Parathyroid adenoma (tissue), 2 donors: ENCODE measurements around the gene IL6.
"Not testable (repeated sequence)": the region's sequence is repeated elsewhere in the genome, so short reads cannot be mapped to it uniquely, and the experiment has no call there.

ENCODE experiments used
- H2AFZ ChIP-seq: fragments of 300-600 bp; sonication (generic); one replicate; pipeline ENCODE4 v1.7.0; 2017; ENCODE audit warnings: antibody characterized with exemption, mild to moderate bottlenecking
- H3K27ac ChIP-seq: fragments of 300-600 bp; sonication (generic); one replicate; pipeline ENCODE4 v1.7.0; 2017
- H3K27me3 ChIP-seq: fragments of 300-600 bp; sonication (generic); one replicate; pipeline ENCODE4 v1.7.0; 2017; ENCODE audit warnings: low read length; ENCODE audit not compliant: control insufficient read depth, insufficient read depth
- H3K36me3 ChIP-seq: fragments of 300-600 bp; sonication (generic); one replicate; pipeline ENCODE4 v1.7.0; 2017; ENCODE audit warnings: low read length; ENCODE audit not compliant: control insufficient read depth, insufficient read depth
- H3K4me1 ChIP-seq: fragments of 300-600 bp; sonication (generic); one replicate; pipeline ENCODE4 v1.7.0; 2017; ENCODE audit warnings: control low read depth
- H3K4me2 ChIP-seq: fragments of 300-600 bp; sonication (generic); one replicate; pipeline ENCODE4 v1.7.0; 2017; ENCODE audit warnings: low read length
- H3K4me3 ChIP-seq: fragments of 300-600 bp; sonication (generic); one replicate; pipeline ENCODE4 v1.7.0; 2017; ENCODE audit warnings: low read depth, low read length
- H3K79me2 ChIP-seq: fragments of 300-600 bp; sonication (generic); one replicate; pipeline ENCODE4 v1.7.0; 2017; ENCODE audit warnings: control low read depth
- H3K9ac ChIP-seq: fragments of 300-600 bp; sonication (generic); one replicate; pipeline ENCODE4 v1.7.0; 2017; ENCODE audit warnings: mild to moderate bottlenecking
- H3K9me3 ChIP-seq: fragments of 300-600 bp; sonication (generic); one replicate; pipeline ENCODE4 v1.7.0; 2017; ENCODE audit warnings: low read length; ENCODE audit not compliant: control insufficient read depth
- TF ChIP-seq, protein P1 (sequence below): fragments of 300-600 bp; sonication (generic); IDR thresholded peaks from one replicate; pipeline ENCODE4 v1.7.0; 2017; ENCODE audit warnings: antibody characterized with exemption, mild to moderate bottlenecking
- donor health status: primary hyperparathyroidism.

The IL6 gene

DNA sequence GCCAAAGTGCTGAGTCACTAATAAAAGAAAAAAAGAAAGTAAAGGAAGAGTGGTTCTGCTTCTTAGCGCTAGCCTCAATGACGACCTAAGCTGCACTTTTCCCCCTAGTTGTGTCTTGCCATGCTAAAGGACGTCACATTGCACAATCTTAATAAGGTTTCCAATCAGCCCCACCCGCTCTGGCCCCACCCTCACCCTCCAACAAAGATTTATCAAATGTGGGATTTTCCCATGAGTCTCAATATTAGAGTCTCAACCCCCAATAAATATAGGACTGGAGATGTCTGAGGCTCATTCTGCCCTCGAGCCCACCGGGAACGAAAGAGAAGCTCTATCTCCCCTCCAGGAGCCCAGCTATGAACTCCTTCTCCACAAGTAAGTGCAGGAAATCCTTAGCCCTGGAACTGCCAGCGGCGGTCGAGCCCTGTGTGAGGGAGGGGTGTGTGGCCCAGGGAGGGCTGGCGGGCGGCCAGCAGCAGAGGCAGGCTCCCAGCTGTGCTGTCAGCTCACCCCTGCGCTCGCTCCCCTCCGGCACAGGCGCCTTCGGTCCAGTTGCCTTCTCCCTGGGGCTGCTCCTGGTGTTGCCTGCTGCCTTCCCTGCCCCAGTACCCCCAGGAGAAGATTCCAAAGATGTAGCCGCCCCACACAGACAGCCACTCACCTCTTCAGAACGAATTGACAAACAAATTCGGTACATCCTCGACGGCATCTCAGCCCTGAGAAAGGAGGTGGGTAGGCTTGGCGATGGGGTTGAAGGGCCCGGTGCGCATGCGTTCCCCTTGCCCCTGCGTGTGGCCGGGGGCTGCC lies at the start of gene IL6:
TSS of gene IL6 (plus strand) at position 294 of the 807 bp plus-strand sequence. CDS start at position 357, 63 bp downstream.
- no peaks in the 10 kb centered on the region for H3K36me3 ChIP-seq
- H3K4me1 ChIP-seq: no peaks in the 10 kb centered on the region
- peak within 1 kb of the TSS; percentile 56 for H3K4me2 ChIP-seq
- H3K79me2 ChIP-seq: no peaks in the 10 kb centered on the region
- no peak within 1 kb of the TSS for H3K9ac ChIP-seq
- H3K9me3 ChIP-seq: no peaks in the 10 kb centered on the region
- peak within 1 kb of the TSS; percentile 35 for H3K4me3 ChIP-seq
- peak within 1 kb of the TSS; percentile 25 for H2AFZ ChIP-seq
- H3K27me3 ChIP-seq: no peaks in the 10 kb centered on the region
- TF ChIP-seq, protein P1, sequence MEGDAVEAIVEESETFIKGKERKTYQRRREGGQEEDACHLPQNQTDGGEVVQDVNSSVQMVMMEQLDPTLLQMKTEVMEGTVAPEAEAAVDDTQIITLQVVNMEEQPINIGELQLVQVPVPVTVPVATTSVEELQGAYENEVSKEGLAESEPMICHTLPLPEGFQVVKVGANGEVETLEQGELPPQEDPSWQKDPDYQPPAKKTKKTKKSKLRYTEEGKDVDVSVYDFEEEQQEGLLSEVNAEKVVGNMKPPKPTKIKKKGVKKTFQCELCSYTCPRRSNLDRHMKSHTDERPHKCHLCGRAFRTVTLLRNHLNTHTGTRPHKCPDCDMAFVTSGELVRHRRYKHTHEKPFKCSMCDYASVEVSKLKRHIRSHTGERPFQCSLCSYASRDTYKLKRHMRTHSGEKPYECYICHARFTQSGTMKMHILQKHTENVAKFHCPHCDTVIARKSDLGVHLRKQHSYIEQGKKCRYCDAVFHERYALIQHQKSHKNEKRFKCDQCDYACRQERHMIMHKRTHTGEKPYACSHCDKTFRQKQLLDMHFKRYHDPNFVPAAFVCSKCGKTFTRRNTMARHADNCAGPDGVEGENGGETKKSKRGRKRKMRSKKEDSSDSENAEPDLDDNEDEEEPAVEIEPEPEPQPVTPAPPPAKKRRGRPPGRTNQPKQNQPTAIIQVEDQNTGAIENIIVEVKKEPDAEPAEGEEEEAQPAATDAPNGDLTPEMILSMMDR: no peak
- peak within 1 kb of the TSS; percentile 62 for H3K27ac ChIP-seq

DNA sequence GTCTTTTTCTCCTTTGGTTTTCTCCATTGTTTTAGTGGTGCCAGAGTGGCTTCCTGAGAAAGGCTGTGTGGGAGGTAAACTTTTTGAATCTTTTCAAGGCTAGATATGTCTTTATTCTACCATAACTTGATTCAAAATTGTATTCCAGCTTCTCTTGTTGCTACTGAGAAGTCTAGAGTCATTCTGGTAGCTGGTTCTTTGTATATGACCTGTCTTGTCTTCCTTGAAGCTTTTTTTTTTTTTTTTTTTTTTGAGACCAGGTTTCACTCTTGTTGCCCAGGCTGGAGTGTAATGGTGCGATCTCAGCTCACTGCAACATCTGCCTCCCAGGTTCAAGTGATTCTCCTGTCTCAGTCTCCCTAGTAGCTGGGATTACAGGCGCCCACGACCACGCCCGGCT lies 49.7 kb upstream of the IL6 start:
- H3K27ac ChIP-seq, H3K4me2 ChIP-seq, H2AFZ ChIP-seq, H3K27me3 ChIP-seq, H3K36me3 ChIP-seq, H3K9me3 ChIP-seq, H3K79me2 ChIP-seq, H3K9ac ChIP-seq, H3K4me3 ChIP-seq, H3K4me1 ChIP-seq: not testable (repeated sequence)

DNA sequence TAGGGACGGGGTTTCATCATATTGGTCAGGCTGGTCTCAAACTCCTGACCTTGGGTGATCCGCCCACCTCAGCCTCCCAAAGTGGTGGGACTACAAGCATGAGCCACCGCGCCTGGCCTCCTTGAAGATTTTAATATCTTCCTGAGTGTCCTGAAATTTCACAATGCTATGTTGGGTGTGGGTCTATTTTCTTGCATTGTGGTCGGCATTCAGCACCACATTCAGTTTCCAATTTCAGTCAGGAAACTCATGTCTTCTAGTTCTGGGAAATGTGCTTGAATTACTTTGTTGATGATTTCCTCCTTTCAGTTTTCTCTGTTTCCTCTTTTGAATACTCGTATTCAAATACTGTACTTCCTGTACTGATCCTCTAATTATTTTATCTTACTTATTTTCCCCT lies 49.3 kb upstream of the IL6 start:
- Histone ChIP-seq H3K27ac (no peak overlapping the region), H3K27me3 (no peaks in the 10 kb centered on the region), H3K4me3 (no peak overlapping the region), H3K79me2 (no peaks in the 10 kb centered on the region), H2AFZ (no peak overlapping the region), H3K4me1 (no peaks in the 10 kb centered on the region), H3K4me2 (no peak overlapping the region), H3K9me3 (no peaks in the 10 kb centered on the region), H3K36me3 (no peaks in the 10 kb centered on the region), H3K9ac (no peak overlapping the region)
- TF ChIP-seq, protein P1: no peak

DNA sequence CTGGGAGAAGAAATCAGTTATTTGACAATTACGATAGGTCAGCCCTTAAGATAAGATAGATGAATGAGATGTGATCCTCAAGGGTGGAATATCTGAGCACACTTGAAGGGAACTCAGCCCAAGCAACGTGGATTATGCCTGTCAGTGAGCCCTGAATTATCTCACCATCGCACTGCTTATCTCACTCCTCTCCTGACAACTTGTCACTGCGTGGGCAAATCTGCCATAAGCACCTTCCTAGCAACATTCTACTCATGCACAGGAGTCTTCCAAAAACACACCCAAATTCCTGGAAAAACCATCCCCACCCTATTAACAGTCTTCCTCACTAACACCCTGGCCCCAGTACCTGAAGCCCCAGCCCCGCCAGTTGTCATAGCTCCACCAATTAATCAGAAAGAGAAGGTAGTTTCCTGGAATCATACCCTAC lies 46.5 kb upstream of the IL6 start:
- H3K27me3 ChIP-seq: no peaks in the 10 kb centered on the region
- no peaks in the 10 kb centered on the region for H3K36me3 ChIP-seq
- TF ChIP-seq, protein P1: no peak
- no peak overlapping the region for H3K4me3 ChIP-seq
- no peaks in the 10 kb centered on the region for H3K4me1 ChIP-seq
- H3K9ac ChIP-seq: no peak overlapping the region
- no peak overlapping the region for H3K27ac ChIP-seq
- H3K9me3 ChIP-seq: no peaks in the 10 kb centered on the region
- H2AFZ ChIP-seq: no peak overlapping the region
- no peaks in the 10 kb centered on the region for H3K79me2 ChIP-seq
- H3K4me2 ChIP-seq: no peak overlapping the region

DNA sequence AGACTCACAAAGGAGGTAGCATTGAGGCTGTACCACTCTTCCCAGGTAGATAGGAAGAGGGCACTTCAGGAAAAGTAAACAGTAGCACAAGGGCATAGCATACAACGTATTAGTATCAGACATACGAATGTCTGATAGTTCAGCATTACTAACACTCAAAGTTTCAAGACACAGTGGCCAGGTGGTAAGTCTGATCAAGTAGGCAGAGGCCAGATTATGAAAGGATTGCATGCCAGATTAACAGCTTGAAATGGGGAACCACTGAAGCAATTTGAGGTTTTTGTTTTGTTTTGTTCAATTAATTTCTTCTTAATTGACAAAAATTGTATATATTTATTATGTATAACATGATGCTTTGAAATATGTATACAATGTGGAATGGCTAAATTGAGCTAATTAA lies 45.7 kb upstream of the IL6 start:
- Histone ChIP-seq H3K9ac (no peak overlapping the region), H3K4me3 (no peak overlapping the region), H2AFZ (no peak overlapping the region), H3K27me3 (no peaks in the 10 kb centered on the region), H3K4me2 (no peak overlapping the region), H3K9me3 (no peaks in the 10 kb centered on the region), H3K27ac (no peak overlapping the region), H3K79me2 (no peaks in the 10 kb centered on the region), H3K4me1 (no peaks in the 10 kb centered on the region), H3K36me3 (no peaks in the 10 kb centered on the region)
- TF ChIP-seq, protein P1: no peak
